Fibroblast of lung (primary cell): ENCODE data around the gene GCLM.

Experiments used
- CTCF ChIP-seq, 2 donors: IDR thresholded peaks in 1 of 2; conservative IDR thresholded peaks in 1 of 2; 1 replicate in 1 of 2; 2 replicates in 1 of 2; pipeline ENCODE4 v1.5.1; 2011 to 2012; ENCODE audit warnings: low read length in 2 of 2, control low read depth in 1 of 2, inconsistent platforms in 1 of 2, low read depth in 1 of 2, mild to moderate bottlenecking in 1 of 2
- EZH2 ChIP-seq: IDR thresholded peaks from 2 replicates; pipeline ENCODE4 v1.5.1; 2012; ENCODE audit warnings: low read length, control low read depth, mild to moderate bottlenecking; ENCODE audit errors: missing control alignments

GRCh38 chr1:93876244-93876643 is 33.0 kb downstream of the GCLM start:
- no peak for TF ChIP-seq CTCF (conservative IDR thresholded peaks at IDR 0.05 in 1 of 2, IDR thresholded peaks at IDR 0.05 in 1 of 2; ENCODE audit: low read depth in 1 of 2, low read length in 2 of 2)
- no peak for TF ChIP-seq EZH2
